Lung (tissue), 12 donors: ENCODE data around the gene LIMS2. TPM values are rescaled to one million over a fixed set of nuclear protein-coding genes. Genes with fewer than 3 reads are reported as not detected.
A peak's percentile ranks its signal among the peaks of the same experiment; 100 is the strongest.

ENCODE experiments used
- ATAC-seq: fragments of 200-7000 bp; cut with Tn5 transposase; one replicate; pipeline ENCODE4 v1.9.1; 2020; ENCODE audit warnings: moderate number of reproducible peaks; ENCODE audit not compliant: insufficient read depth, low FRiP score
- DNase-seq, 3 donors: peaks; one replicate each; pipeline ENCODE4 v3.0.0-alpha.2; 2013 to 2017
- H3K27ac ChIP-seq, 2 donors: one replicate each; pipeline ENCODE4 v1.5.1; 2013; ENCODE audit warnings: mild to moderate bottlenecking in 2 of 2, moderate library complexity in 2 of 2, control low read depth in 1 of 2, inconsistent platforms in 1 of 2, low read depth in 1 of 2, low read length in 1 of 2
- H3K27me3 ChIP-seq, 3 donors: one replicate each; pipeline ENCODE4 v1.5.1; 2013; ENCODE audit warnings: low read length in 2 of 3; ENCODE audit not compliant: control insufficient read depth in 3 of 3, insufficient read depth in 3 of 3
- H3K36me3 ChIP-seq, 4 donors: one replicate each; pipeline ENCODE4 v1.5.1; 2013; ENCODE audit warnings: low read length in 4 of 4, mild to moderate bottlenecking in 1 of 4, moderate library complexity in 1 of 4; ENCODE audit not compliant: control insufficient read depth in 4 of 4, insufficient read depth in 4 of 4
- H3K4me1 ChIP-seq, 5 donors: one replicate each; pipeline ENCODE4 v1.5.1; 2013; ENCODE audit warnings: low read length in 5 of 5, mild to moderate bottlenecking in 2 of 5, moderate library complexity in 1 of 5; ENCODE audit not compliant: control insufficient read depth in 5 of 5, insufficient read depth in 5 of 5
- H3K4me3 ChIP-seq: one replicate; pipeline ENCODE4 v1.5.1; 2013; ENCODE audit warnings: mild to moderate bottlenecking, control low read depth, moderate library complexity
- H3K9ac ChIP-seq, 2 donors: one replicate each; pipeline ENCODE4 v1.5.1; 2013; ENCODE audit warnings: low read length in 2 of 2, control low read depth in 1 of 2; ENCODE audit not compliant: insufficient read depth in 1 of 2
- H3K9me3 ChIP-seq, 4 donors: one replicate each; pipeline ENCODE4 v1.5.1; 2013; ENCODE audit warnings: low read length in 3 of 4, mild to moderate bottlenecking in 1 of 4, moderate library complexity in 1 of 4; ENCODE audit not compliant: control insufficient read depth in 4 of 4, insufficient read depth in 3 of 4
- CTCF ChIP-seq: IDR thresholded peaks from 2 replicates; pipeline ENCODE4 v1.5.1; 2012; ENCODE audit warnings: mild to moderate bottlenecking; ENCODE audit errors: control extremely low read depth, extremely low read depth
- WGBS, 2 donors: extraction: QIAGEN DNeasy Blood & Tissue Kit; methylation state at CpG; one replicate each; pipeline ENCODE4 v1.1.7; 2013; 5-methylcytosine and 5-hydroxymethylcytosine counted together
- polyA plus RNA-seq, 2 donors: library from polyadenylated mRNA; stranded (reverse); fragments of 200-250 nt; gene quantifications; one replicate each; pipeline ENCODE4 v1.2.1, GENCODE V29; 2013
- total RNA-seq, 2 donors: library from RNA; depleted of rRNA in 1 of 2; stranded (reverse); fragments of >200 nt in 1 of 2; gene quantifications; one replicate each; pipeline ENCODE4 v1.2.1, GENCODE V29; 2014 to 2021
- donor health status: control.
- donor health status: control.
- donor health status: Bipolar disorder and iron deficiency.
- donor health status: healthy.
- donor health status: DM: yes; HTN: yes; CAD: no.

Gene LIMS2
- total and polyA plus RNA-seq, 4 donors, result 22.2 to 138 (median 80.4) TPM

GRCh38 chr2:127698553-127699355 is 23.4 kb upstream of the LIMS2 start:
- no peak for TF ChIP-seq CTCF

GRCh38 chr2:127697482-127698180 is 22.3 kb upstream of the LIMS2 start:
- no peaks in the 10 kb centered on the region for H3K36me3 ChIP-seq
- DNase-seq (no peak), ATAC-seq (no peak)
- H3K27me3 ChIP-seq, result no peaks in the 10 kb centered on the region
- H3K9ac ChIP-seq, result no peak overlapping the region
- 96% methylated on average over 21 of the region's 21 CpGs for WGBS, 2 donors
- no peaks in the 10 kb centered on the region for H3K9me3 ChIP-seq
- no peak overlapping the region for H3K4me3 ChIP-seq
- no peak overlapping the region for H3K27ac ChIP-seq
- TF ChIP-seq CTCF, result no peak
- peaks cover 0 to 15% (median 6%) of the 10 kb centered on the region in 5 donors for H3K4me1 ChIP-seq

More at GRCh38 chr2:127698553-127699355, 23.4 kb upstream of the LIMS2 start:
- DNase-seq (no peak), ATAC-seq (no peak)
- H3K4me1 ChIP-seq, result peaks cover 0 to 26% (median 11%) of the 10 kb centered on the region in 5 donors
- no peaks in the 10 kb centered on the region for H3K27me3 ChIP-seq
- no peaks in the 10 kb centered on the region for H3K9me3 ChIP-seq
- no peak overlapping the region for H3K9ac ChIP-seq
- 95% methylated on average over 27 of the region's 27 CpGs for WGBS, 2 donors
- H3K27ac ChIP-seq, result no peak overlapping the region
- no peak overlapping the region for H3K4me3 ChIP-seq
- peaks cover 0 to 5% (median 2%) of the 10 kb centered on the region in 4 donors for H3K36me3 ChIP-seq

- Histone ChIP-seq H3K27ac (no peak overlapping the region), H3K9me3 (no peaks in the 10 kb centered on the region), H3K4me1 (peaks cover 0 to 7% (median 4%) of the 10 kb centered on the region in 5 donors), H3K4me3 (peak overlapping the region; percentile 4), H3K27me3 (no peaks in the 10 kb centered on the region), H3K36me3 (no peaks in the 10 kb centered on the region), H3K9ac (no peak overlapping the region)
- no peak for ATAC-seq
- WGBS, 2 donors, result 25 to 41% methylated on average over 50 to 52 of the region's 52 CpGs
- peak; percentile 56 to 69 (median 64) for DNase-seq
- TF ChIP-seq CTCF, result peak; percentile 56
Measured at GRCh38 chr2:127695491-127696472, 20.5 kb upstream of the LIMS2 start.
